G401.6 (cell line): ENCODE data around the gene GALNT4.
A peak's percentile ranks its signal among the peaks of the same experiment; 100 is the strongest.

ENCODE experiments used
- FAIRE-seq: peaks from 2 replicates; lab custom pipeline; 2012; peaks lifted over from hg19 to GRCh38; lab: Jason Lieb, UNC

The GALNT4 gene

GRCh38 chr12:89524541-89525304, at the start of gene GALNT4:
TSS of gene GALNT4 (minus strand) at chr12:89524796. CDS start at chr12:89524549, 247 bp downstream.
- no peak for FAIRE-seq

- FAIRE-seq = no peak
Observed at GRCh38 chr12:89573051-89573810, 48.6 kb upstream of the GALNT4 start.

GRCh38 chr12:89571491-89572195, 47.0 kb upstream of the GALNT4 start:
- FAIRE-seq = no peak

- FAIRE-seq = no peak
Observed at GRCh38 chr12:89568484-89568883, 43.9 kb upstream of the GALNT4 start.

- no peak for FAIRE-seq
Observed at GRCh38 chr12:89567691-89568239, 43.2 kb upstream of the GALNT4 start.

GRCh38 chr12:89566615-89567014, 42.0 kb upstream of the GALNT4 start:
- FAIRE-seq = no peak

GRCh38 chr12:89565002-89565401, 40.4 kb upstream of the GALNT4 start:
- no peak for FAIRE-seq

- FAIRE-seq = no peak
Observed at GRCh38 chr12:89559753-89560152, 35.2 kb upstream of the GALNT4 start.

- FAIRE-seq = no peak
Observed at GRCh38 chr12:89556976-89557375, 32.4 kb upstream of the GALNT4 start.

- no peak for FAIRE-seq
Observed at GRCh38 chr12:89552376-89552775, 27.8 kb upstream of the GALNT4 start.

- no peak for FAIRE-seq
Observed at GRCh38 chr12:89551747-89552146, 27.2 kb upstream of the GALNT4 start.

GRCh38 chr12:89547101-89547500, 22.5 kb upstream of the GALNT4 start:
- no peak for FAIRE-seq

GRCh38 chr12:89546151-89546550, 21.6 kb upstream of the GALNT4 start:
- no peak for FAIRE-seq

- FAIRE-seq = no peak
Observed at GRCh38 chr12:89544681-89545184, 20.1 kb upstream of the GALNT4 start.

- no peak for FAIRE-seq
Observed at GRCh38 chr12:89544022-89544421, 19.4 kb upstream of the GALNT4 start.

- FAIRE-seq = peak; percentile 61
Observed at GRCh38 chr12:89542912-89543592, 18.5 kb upstream of the GALNT4 start.

GRCh38 chr12:89542236-89542635, 17.6 kb upstream of the GALNT4 start:
- FAIRE-seq = no peak

- FAIRE-seq = no peak
Observed at GRCh38 chr12:89540586-89540985, 16.0 kb upstream of the GALNT4 start.

GRCh38 chr12:89539426-89540223, 15.0 kb upstream of the GALNT4 start:
- no peak for FAIRE-seq

GRCh38 chr12:89538897-89539296, 14.3 kb upstream of the GALNT4 start:
- FAIRE-seq = no peak

- no peak for FAIRE-seq
Observed at GRCh38 chr12:89537389-89537788, 12.8 kb upstream of the GALNT4 start.
